ENCODE measurements around the gene PCDHB5.
"Not testable (repeated sequence)": the region's sequence is repeated elsewhere in the genome, so short reads cannot be mapped to it uniquely, and the experiment has no call there.

PCDHB5 gene

GRCh38 chr5:141135030-141135717, at the start of gene PCDHB5:
TSS of gene PCDHB5 (plus strand) at chr5:141135206. CDS start at chr5:141135435, 229 bp downstream.
- no peak for DNase-seq (ENCODE audit: low read depth)

- DNase-seq (ENCODE audit: low read depth) = no peak
Observed at GRCh38 chr5:141094481-141095262, 40.3 kb upstream of the PCDHB5 start, which contains the start of gene PCDHB2. TSS of gene PCDHB2 (plus strand) at chr5:141094615. CDS start at chr5:141094791, 176 bp downstream.

GRCh38 chr5:141095263-141095641, 39.8 kb upstream of the PCDHB5 start:
- no peak for DNase-seq (ENCODE audit: low read depth)

DNA sequence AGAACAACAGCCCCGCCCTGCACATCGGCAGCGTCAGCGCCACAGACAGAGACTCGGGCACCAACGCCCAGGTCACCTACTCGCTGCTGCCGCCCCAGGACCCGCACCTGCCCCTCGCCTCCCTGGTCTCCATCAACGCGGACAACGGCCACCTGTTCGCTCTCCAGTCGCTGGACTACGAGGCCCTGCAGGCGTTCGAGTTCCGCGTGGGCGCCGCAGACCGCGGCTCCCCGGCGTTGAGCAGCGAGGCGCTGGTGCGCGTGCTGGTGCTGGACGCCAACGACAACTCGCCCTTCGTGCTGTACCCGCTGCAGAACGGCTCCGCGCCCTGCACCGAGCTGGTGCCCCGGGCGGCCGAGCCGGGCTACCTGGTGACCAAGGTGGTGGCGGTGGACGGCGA, 38.8 kb upstream of the PCDHB5 start:
- not testable (repeated sequence) for DNase-seq (ENCODE audit: low read depth)

DNA sequence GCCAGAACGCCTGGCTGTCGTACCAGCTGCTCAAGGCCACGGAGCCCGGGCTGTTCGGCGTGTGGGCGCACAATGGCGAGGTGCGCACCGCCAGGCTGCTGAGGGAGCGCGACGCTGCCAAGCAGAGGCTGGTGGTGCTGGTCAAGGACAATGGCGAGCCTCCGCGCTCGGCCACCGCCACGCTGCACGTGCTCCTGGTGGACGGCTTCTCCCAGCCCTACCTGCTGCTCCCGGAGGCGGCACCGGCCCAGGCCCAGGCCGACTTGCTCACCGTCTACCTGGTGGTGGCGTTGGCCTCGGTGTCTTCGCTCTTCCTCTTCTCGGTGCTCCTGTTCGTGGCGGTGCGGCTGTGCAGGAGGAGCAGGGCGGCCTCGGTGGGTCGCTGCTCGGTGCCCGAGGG, 38.4 kb upstream of the PCDHB5 start:
- not testable (repeated sequence) for DNase-seq (ENCODE audit: low read depth)

DNA sequence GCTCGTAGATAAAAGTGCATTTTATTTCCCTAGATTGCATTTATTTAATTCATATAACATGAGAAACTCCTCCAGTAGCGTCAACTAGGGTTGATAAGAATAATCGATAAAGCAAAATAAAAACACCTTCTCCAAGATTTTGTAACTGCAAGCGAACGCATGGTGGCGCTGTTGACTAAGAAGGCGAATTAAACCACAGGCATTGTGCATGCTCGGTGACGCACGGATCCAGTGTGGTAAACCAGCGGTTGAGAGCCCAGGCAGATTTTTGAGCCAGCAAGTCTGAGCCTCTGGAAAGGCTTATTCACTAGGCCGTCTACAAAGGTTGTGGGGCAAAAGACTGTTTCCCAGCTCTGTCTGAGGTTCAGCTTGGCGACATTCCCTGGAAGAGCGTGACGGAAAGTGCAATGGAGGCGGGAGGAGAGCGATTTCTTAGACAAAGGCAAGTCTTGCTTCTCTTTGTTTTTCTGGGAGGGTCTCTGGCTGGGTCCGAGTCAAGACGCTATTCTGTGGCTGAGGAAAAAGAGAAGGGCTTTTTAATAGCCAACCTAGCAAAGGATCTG, 34.7 kb upstream of the PCDHB5 start, which contains the start of gene PCDHB3:
PCDHB3 (plus strand) TSS at position 231 of the 563 bp plus-strand sequence; CDS start at position 408, 177 bp downstream.
- no peak for DNase-seq (ENCODE audit: low read depth)

GRCh38 chr5:141101059-141101458, 33.9 kb upstream of the PCDHB5 start:
- DNase-seq (ENCODE audit: low read depth) = no peak

- not testable (repeated sequence) for DNase-seq (ENCODE audit: low read depth)
Observed at GRCh38 chr5:141102070-141102469, 32.9 kb upstream of the PCDHB5 start.

DNA sequence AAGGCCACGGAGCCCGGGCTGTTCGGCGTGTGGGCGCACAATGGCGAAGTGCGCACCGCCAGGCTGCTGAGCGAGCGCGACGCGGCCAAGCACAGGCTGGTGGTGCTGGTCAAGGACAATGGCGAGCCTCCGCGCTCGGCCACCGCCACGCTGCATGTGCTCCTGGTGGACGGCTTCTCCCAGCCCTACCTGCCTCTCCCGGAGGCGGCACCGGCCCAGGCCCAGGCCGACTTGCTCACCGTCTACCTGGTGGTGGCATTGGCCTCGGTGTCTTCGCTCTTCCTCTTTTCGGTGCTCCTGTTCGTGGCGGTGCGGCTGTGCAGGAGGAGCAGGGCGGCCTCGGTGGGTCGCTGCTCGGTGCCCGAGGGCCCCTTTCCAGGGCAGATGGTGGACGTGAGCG, 32.5 kb upstream of the PCDHB5 start:
- DNase-seq (ENCODE audit: low read depth) = not testable (repeated sequence)

DNA sequence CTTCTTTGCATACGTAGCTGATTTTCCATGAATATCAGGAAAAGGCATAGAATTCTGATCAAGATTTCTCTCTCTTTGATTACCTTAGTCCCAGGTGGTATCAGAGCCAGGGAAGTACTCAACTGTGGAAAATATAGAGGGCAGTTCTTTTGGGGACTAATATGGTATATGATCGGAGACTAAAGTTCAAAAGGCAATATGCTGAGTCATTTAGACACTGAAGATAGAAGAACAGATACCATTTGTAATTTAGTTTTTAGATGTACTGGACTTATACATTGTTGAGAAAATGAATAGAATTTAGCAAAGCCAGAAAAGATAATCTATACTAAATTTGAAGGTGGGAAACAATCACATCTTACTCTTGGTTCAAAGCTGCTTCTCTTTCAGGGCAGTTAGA, 29.7 kb upstream of the PCDHB5 start:
- DNase-seq (ENCODE audit: low read depth) = no peak

DNA sequence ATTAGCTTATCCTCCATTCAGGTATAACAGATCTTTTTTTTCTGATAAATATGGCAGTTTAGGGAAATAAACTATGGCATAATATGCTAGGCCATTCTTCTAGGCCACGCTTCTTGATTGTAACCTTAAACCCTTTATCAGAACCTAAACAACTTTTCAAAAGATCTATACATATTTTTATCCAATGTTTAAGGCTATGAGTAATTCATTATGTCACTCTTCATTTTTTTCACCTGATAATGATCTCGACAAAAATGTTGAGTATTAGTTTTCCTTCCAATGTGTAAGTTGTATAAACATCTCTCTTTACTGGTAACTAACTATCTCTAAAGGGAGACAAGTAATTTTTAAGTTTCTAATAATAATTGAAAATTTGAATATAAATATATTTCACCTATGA, 15.8 kb upstream of the PCDHB5 start:
- no peak for DNase-seq (ENCODE audit: low read depth)

DNA sequence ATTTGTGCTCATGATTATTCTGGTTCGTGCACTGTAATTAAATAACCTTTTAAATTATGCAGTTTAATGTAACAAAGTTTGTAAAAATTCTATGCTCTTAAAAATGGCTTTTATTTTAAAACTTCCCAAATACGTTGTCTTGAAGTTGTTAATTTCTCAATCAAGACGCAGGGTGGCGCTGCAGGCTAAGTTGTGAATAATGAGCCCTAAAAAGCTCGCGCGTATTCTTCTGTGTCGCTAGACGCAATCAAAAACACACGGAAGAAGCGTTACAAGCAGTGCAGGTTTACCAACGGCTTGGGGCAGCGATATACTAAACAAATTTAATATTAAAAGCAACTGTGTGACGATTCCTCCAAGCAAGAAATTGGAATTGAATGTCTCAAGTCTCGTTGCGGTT, 13.4 kb upstream of the PCDHB5 start, which contains the start of gene PCDHB4:
PCDHB4 (plus strand) TSS at position 256 of the 400 bp plus-strand sequence. CDS start 181 bp downstream, outside the sequence.
- DNase-seq (ENCODE audit: low read depth) = no peak

- DNase-seq (ENCODE audit: low read depth) = no peak
Observed at GRCh38 chr5:141121985-141122384, 13.0 kb upstream of the PCDHB5 start.

DNA sequence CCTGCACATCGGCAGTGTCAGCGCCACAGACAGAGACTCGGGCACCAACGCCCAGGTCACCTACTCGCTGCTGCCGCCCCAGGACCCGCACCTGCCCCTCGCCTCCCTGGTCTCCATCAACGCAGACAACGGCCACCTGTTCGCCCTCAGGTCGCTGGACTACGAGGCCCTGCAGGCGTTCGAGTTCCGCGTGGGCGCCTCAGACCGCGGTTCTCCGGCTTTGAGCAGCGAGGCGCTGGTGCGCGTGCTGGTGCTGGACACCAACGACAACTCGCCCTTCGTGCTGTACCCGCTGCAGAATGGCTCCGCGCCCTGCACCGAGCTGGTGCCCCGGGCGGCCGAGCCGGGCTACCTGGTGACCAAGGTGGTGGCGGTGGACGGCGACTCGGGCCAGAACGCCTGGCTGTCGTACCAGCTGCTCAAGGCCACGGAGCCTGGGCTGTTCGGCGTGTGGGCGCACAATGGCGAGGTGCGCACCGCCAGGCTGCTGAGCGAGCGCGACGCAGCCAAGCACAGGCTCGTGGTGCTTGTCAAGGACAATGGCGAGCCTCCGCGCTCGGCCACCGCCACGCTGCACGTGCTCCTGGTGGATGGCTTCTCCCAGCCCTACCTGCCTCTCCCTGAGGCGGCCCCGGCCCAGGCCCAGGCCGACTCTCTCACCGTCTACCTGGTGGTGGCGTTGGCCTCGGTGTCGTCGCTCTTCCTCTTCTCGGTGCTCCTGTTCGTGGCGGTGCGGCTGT, 11.4 kb upstream of the PCDHB5 start:
- DNase-seq (ENCODE audit: low read depth) = not testable (repeated sequence)

GRCh38 chr5:141127305-141127704, 7.7 kb upstream of the PCDHB5 start:
- DNase-seq (ENCODE audit: low read depth) = no peak

DNA sequence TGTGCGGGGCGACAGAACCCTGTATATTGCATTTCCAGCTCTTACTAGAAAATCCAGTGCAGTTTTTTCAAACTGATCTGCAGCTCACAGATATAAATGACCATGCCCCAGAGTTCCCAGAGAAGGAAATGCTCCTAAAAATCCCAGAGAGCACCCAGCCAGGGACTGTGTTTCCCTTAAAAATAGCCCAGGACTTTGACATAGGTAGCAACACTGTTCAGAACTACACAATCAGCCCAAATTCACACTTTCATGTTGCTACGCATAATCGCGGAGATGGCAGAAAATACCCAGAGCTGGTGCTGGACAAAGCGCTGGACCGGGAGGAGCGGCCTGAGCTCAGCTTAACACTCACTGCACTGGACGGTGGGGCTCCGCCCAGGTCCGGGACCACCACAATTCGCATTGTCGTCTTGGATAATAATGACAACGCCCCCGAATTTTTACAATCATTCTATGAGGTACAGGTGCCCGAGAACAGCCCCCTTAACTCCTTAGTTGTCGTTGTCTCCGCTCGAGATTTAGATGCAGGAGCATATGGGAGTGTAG, 786 bp downstream of the PCDHB5 start:
- no peak for DNase-seq (ENCODE audit: low read depth)

GRCh38 chr5:141137346-141137745, 2.3 kb downstream of the PCDHB5 start:
- not testable (repeated sequence) for DNase-seq (ENCODE audit: low read depth)

GRCh38 chr5:141149812-141150211, 14.8 kb downstream of the PCDHB5 start, which contains the start of gene PCDHB6:
TSS of gene PCDHB6 (plus strand) at chr5:141150057. CDS start at chr5:141150258, 201 bp downstream.
- no peak for DNase-seq (ENCODE audit: low read depth)

DNA sequence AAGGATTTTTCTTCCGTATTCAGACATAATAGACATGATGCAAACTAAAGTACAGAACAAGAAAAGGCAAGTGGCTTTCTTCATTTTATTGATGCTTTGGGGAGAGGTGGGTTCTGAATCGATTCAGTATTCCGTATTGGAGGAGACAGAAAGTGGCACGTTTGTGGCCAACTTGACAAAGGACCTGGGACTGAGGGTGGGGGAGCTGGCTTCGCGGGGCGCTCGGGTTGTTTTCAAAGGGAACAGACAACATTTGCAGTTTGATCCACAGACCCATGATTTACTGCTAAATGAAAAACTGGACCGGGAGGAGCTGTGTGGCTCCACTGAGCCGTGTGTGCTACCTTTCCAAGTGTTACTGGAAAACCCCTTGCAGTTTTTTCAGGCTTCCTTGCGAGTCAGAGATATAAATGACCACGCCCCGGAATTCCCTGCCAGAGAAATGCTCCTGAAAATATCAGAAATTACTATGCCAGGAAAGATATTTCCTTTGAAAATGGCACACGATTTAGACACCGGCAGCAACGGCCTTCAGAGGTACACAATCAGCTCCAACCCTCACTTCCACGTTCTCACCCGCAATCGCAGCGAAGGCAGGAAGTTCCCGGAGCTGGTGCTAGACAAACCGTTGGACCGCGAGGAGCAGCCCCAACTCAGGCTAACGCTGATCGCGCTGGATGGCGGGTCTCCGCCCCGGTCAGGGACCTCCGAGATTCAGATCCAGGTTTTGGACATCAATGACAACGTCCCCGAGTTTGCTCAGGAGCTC, 15.4 kb downstream of the PCDHB5 start:
- no peak for DNase-seq (ENCODE audit: low read depth)

DNA sequence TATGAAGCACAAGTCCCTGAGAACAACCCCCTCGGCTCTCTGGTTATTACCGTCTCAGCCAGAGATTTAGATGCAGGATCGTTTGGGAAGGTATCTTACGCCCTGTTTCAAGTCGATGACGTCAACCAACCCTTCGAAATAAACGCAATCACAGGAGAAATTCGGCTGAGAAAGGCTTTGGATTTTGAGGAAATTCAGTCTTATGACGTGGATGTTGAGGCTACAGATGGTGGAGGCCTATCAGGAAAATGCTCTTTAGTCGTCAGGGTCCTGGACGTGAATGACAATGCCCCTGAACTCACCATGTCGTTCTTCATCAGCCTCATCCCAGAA, 16.0 kb downstream of the PCDHB5 start:
- no peak for DNase-seq (ENCODE audit: low read depth)

DNA sequence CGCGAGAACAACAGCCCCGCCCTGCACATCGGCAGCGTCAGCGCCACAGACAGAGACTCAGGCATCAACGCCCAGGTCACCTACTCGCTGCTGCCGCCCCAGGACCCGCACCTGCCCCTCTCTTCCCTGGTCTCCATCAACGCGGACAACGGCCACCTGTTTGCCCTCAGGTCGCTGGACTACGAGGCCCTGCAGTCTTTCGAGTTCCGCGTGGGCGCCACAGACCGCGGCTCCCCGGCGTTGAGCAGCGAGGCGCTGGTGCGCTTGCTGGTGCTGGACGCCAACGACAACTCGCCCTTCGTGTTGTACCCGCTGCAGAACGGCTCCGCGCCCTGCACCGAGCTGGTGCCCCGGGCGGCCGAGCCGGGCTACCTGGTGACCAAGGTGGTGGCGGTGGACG, 16.6 kb downstream of the PCDHB5 start:
- not testable (repeated sequence) for DNase-seq (ENCODE audit: low read depth)
